GM18517 (cell line): ENCODE data around the gene SLC45A1.
"Not testable (repeated sequence)": the region's sequence is repeated elsewhere in the genome, so short reads cannot be mapped to it uniquely, and the experiment has no call there.

Source experiments
- ATAC-seq: cut with Tn5 transposase; IDR thresholded peaks from one replicate; pipeline ENCODE4 v1.9.1; 2021; ENCODE audit warnings: mild to moderate bottlenecking, moderate library complexity; ENCODE audit not compliant: unreplicated experiment

Gene SLC45A1

DNA sequence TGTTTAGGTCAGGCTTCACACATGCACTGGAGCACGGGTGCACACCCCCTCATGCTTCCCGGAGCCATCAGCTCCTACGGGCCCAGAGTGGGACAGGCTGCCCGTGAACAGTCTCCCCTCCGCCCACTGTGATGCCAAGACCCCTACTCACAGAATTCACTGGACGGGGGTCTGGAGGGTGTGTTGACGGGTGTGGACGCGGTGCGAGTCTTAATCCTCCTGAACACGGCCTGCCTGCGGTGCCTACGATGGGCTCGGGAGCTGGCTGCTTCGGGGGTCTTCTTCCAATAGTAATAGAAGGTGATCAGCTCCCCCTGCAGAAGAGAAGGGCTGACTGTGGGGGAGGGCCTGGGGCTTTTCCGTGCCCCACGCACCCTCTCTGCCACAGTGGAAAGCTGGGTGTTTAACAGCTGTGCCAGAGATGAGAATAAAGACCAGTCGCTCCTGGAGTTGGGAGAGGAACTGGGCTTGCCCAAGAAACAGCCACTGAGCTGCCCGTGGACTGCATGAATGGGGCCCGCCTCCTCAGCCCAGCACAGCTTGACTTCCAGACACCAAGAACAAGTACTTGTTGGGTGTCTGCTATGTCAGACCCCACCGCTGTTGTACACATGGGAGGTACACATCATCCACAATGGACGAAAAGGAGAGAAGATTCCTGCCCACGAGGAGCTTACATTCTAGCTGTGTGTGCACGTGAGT lies 47.9 kb downstream of the SLC45A1 start:
- ATAC-seq, result no peak

DNA sequence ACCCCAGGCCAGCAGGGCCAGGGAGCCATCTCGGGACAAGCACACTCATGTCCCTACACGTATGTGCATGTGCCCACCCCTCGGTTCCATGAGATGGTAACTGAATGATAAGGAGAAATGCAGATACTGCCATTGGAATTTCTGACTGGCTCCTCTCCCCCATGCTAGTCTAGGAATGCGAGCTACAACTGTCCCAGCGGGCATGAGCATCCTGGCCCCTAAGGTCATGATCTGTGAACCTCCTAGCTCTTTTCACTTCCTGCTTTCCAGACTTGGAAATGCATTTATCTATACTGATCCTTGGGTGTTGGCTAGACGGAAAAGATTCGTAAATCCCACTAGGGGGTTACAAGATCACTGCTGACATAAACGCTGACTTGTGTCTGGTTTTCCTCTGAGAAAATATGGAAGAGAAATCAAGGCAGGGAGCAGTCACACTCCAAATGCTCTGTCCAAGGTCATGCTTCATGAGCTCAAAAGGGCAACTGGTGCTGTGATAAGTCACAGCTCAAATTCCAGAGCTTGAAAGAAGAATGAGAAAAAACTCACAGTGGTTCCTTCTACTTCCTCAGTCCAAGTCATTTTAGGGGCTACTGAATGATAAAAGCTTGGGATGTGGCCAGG lies 49.8 kb downstream of the SLC45A1 start:
- no peak for ATAC-seq

DNA sequence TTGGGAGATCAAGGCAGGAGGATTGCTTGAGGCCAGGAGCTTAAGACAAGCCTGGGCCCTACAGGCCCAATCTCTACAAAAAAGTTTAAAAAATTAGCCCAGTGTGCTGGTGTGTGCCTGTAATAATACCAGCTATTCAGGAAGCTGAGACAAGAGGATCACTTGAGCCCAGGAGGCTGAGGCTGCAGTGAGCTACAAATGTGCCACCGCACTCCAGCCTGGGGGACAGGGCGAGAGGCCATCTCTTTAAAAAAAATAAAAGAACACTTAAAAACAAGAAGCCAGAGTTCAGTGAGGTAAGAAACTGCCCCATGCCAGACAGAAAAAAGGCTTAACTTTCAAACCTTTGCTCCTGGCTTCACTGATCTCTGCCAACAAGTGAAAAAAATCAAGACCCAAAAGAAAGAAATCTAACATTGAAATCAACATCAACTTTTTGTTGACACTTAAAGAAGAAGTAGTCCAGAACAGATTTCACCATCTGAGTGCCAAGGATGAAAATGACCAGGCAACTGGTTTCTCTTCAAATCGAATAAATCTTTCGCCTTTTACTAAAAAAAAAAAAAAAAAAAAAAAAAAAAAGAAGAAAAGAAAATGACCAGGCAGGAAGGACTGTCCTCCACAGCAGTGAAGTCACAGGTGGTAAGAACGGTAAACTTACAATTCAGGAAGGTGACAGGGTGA lies 51.2 kb downstream of the SLC45A1 start:
- no peak for ATAC-seq

GRCh38 chr1:8370046-8370881 lies 52.4 kb downstream of the SLC45A1 start:
- no peak for ATAC-seq

DNA sequence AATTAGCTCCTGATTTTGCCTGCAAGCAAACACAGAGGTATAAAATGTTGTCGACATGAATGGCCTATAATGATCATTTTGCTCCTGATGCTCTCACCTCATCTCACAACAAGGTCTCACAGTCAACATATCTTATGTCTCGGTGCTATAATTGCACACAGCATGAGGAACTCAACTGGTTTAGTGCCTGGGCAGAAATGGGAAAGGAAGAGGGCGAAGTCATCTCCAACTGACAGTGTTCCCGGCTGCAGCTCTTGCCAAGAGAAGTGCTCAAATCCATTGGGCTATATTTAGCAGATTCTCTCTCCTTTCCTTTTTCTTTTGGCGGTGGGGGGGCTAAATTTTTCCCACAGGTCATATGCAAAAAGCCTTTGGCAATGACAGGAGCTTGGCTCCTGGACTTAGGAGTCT lies 53.0 kb downstream of the SLC45A1 start:
- ATAC-seq, result no peak

- no peak for ATAC-seq
These were observed 53.6 kb downstream of the SLC45A1 start for GRCh38 chr1:8371372-8371991.

GRCh38 chr1:8373125-8373524 lies 55.2 kb downstream of the SLC45A1 start:
- no peak for ATAC-seq

GRCh38 chr1:8373581-8374241 lies 55.8 kb downstream of the SLC45A1 start:
- ATAC-seq, result no peak

GRCh38 chr1:8374356-8374755 lies 56.4 kb downstream of the SLC45A1 start:
- ATAC-seq, result no peak

- ATAC-seq, result no peak
These were observed 56.9 kb downstream of the SLC45A1 start for GRCh38 chr1:8374812-8375211.

DNA sequence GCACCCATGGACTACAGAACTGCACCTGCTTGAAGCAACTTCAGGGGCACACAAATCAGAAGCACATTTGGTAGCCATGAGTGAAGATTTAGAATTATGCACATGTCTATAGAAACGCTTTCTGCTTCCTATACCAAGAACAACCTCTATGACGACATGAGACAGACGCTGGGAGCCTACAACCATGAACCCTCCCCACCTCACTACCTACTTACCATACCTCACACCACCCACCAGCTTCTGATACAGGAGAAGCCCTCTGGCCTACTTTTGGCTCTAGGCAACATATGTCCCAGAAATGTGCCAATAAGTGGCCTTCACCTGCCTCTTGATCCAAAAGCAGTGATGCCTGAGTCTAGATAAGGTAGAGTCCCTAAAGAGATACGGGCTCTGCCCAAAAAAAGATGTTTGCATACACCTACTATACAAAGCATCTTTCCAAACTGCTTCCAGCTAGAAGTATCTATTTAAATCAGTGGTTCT lies 58.5 kb downstream of the SLC45A1 start:
- ATAC-seq, result no peak

GRCh38 chr1:8377271-8377981 lies 59.5 kb downstream of the SLC45A1 start:
- ATAC-seq, result no peak

DNA sequence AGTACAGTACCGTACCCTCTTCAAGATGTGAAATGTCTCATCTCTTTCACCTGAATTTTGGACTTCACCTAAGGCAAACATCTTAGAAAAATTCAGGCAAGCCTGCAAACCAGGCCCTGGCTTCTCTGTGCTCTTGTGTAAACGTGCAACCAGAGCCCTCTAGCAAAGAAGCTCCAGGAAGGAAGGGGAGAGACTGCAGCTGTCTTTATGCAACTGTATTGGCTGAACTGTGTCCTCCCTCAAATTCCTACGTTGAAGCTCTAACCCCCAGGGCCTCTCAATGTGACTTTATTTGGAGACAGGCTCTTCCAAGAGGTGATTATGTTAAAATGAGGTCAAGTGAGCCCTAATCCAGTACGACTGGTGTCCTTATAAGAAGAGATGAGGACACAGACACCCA lies 60.3 kb downstream of the SLC45A1 start:
- no peak for ATAC-seq

GRCh38 chr1:8378981-8379470 lies 61.1 kb downstream of the SLC45A1 start:
- no peak for ATAC-seq

DNA sequence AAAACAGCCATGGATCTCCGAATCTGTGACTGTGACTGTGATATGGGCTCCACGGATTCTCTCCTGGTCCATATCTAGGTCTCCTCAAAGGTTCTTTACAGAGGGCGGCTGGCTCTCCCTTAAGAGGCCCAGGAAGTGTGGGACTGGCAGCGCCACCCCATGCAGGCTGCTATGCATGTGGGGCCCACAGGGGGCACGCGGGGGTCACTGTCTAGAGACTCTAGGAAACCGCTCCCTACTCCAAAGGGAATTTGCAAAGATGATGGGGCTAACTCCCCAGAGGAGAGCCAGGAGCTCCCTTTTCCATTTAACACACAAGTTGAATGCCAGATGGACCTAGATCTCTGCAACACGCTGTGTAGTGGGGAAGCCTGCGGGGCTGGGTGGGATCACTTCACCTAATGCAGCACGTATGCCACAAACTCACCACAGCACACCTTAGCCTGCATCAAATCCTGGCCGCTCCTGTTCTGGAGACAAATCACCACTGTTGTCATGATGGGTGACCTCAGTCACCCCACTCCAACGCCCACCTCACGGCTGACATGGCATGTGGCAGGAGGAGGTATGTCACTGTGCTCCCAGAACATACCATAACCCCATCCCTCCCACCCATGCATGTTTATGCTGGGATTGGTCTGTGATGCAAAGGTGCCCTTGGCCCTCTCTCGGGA lies 61.7 kb downstream of the SLC45A1 start:
- no peak for ATAC-seq

- ATAC-seq, result not testable (repeated sequence)
These were observed 62.4 kb downstream of the SLC45A1 start for GRCh38 chr1:8380310-8380709.

DNA sequence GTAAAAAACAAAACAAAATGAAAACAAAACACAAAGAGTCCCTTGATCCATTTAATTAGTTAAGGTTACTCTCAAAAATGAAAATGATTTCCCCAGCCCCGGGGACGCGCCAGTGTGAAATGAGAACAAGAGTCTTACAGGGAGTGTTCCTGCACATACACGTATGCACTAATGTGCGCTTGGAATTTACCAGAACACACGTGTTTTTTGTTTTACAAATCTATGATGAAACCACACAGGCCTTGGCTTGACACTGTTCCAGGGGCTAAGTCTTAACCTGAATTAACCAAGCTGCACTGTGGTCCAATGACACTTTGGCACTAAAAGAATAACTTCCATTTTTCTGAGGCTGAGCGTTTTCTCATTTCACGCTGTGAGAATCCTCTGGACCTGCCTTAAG lies 63.7 kb downstream of the SLC45A1 start:
- no peak for ATAC-seq

- ATAC-seq, result no peak
These were observed 64.2 kb downstream of the SLC45A1 start for GRCh38 chr1:8382051-8382505.
